HFF-Myc (cell line): ENCODE measurements around the gene OR2A1.
"Not testable (repeated sequence)": the region's sequence is repeated elsewhere in the genome, so short reads cannot be mapped to it uniquely, and the experiment has no call there.

Experiments
- DNase-seq: peaks from one replicate; pipeline ENCODE4 v3.0.0-alpha.2; 2011; ENCODE audit warnings: low read depth; ENCODE audit errors: extremely low read depth
- H3K4me3 ChIP-seq: replicated peaks from 2 replicates; pipeline ENCODE4 v1.5.1; 2011; ENCODE audit warnings: low read depth, mild to moderate bottlenecking, control low read depth, low read length

OR2A1 gene

DNA sequence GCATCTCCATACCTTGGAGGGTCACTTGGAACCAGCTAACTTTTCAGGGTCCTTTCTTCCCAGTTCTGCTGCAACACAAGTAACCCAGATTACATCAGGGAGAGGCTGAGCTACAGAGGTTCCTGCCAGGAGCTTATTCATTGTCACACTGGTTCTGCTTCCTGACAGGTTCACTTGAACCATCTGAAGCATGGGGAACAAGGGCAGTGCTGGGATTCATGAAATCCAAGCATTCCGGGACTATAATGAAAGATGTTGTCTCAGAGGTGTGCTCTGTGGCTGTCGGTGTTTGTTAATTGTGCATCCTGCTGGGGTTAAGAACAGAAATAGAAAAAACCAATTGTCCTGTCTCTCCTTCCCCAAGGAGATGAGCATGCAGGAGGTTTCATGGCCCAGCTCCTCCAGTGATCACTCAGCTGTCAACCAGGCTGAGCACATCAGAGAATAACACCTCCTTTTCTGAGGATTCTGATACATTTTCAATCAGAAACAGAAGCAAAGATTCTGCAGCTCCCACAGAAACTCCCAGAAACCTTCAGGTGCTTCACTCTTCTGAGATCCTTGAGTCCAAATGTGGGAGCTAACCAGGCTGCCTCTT, at the start of gene OR2A1:
Gene OR2A1 (plus strand): TSS at position 548 of the 598 bp plus-strand sequence. CDS start 5,706 bp downstream, outside the sequence.
- not testable (repeated sequence) for DNase-seq

GRCh38 chr7:144264692-144265091, 47.5 kb upstream of the OR2A1 start, which contains the start of gene OR2A7:
OR2A7 (minus strand) TSS chr7:144264792; CDS start chr7:144259628, 5,164 bp downstream.
- not testable (repeated sequence) for DNase-seq

More for the DNA sequence above, at the start of gene OR2A1:
- not testable (repeated sequence) for H3K4me3 ChIP-seq

DNA sequence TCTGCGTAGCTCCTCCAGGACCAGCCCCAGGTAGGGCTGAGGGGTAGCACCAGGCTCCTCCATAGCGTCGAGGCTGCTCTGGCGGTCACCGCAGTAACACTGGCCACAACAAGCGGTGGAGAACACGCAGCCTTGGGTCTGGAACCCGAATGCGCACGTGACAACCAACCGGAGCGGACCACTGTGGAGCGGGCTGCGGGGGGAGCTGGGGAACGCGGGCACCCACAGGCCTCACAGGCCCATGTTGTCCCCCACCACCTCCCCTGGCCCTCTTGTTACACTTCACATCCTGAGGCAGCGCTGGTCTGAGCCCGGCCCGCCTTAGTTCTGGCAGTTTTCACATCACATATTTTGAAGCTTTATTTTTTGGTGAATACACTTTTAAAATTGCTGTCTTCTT, 43.0 kb upstream of the OR2A1 start, which contains the start of gene CTAGE8:
Gene CTAGE8 (minus strand): TSS at position 101 of the 400 bp plus-strand sequence. CDS start 38 bp downstream, at position 63.
- not testable (repeated sequence) for DNase-seq, H3K4me3 ChIP-seq

More at GRCh38 chr7:144264692-144265091, 47.5 kb upstream of the OR2A1 start, which contains the start of gene OR2A7:
- H3K4me3 ChIP-seq, result not testable (repeated sequence)

- DNase-seq, H3K4me3 ChIP-seq: not testable (repeated sequence)
Measured at GRCh38 chr7:144275281-144275680, 36.9 kb upstream of the OR2A1 start.

- not testable (repeated sequence) for DNase-seq, H3K4me3 ChIP-seq
Measured at GRCh38 chr7:144280010-144280409, 32.2 kb upstream of the OR2A1 start.

DNA sequence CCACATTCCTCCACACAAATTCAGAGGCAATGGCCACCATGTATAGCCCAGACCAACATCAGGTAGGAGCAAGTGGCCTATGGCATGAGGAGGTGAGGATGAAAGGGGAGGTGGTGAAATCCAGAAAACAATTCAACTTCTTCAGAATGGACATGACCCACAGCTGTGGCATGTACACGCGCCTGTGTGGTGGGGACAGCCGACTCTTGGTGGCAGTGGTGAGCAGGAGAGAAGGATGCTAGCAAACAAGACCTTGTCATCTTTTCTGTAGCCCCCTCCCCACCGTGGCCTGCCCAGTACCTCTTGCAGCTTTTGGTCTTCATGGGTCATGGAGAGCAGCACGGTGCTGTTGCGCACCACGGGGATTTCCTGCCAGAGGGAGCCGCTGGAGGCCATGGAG, 30.2 kb upstream of the OR2A1 start:
- not testable (repeated sequence) for DNase-seq, H3K4me3 ChIP-seq

- not testable (repeated sequence) for H3K4me3 ChIP-seq, DNase-seq
Measured at GRCh38 chr7:144282490-144282889, 29.7 kb upstream of the OR2A1 start.

DNA sequence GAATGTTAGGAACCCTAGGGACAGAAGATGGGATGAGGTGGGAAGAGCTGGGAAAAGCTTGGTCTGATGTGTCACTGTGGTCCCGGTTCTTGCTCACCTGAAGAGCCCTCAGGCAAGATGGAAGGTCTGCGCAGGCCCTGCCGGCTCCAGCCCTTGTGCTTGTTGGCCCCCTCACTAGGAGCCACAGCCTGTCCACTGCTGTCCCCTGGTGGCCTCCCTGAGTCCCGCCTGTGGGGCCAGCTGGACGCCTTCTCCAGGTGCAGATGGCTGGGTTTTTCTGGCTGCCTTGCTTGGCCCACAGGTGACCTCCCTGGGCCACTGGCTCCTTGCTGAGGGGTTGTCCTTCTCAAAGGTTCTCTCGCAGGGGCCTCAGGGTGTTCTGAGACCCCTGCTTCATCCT, 28.5 kb upstream of the OR2A1 start:
- not testable (repeated sequence) for DNase-seq, H3K4me3 ChIP-seq

DNA sequence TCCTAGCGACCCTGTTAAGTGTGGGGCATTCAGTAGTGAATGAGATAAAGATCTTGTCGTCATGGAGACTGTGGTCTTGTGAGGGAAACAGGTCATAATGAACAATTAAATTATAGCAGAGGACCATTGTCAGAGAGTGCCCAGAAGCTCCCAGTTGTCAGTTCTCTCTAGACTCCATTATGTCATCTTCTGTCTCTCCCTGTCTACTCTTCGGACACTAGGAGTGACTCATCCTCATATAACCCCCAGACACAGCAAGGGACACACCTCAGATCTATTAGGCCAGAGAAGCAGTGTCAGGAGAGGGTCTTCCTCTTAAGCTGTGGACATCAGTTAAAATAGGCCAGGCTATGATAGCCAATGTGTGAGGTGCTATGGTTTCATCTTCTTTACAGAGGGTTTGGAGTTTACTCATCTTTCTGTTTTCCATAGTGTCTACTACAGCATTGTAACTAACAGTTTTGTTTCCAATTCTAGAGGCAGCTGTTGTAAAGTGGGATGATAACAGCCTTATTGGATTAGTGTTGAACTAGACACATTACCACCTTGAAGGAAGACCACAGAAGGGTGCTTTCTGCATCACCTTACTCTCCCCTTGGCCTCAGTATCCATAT, 24.9 kb upstream of the OR2A1 start:
- H3K4me3 ChIP-seq, DNase-seq: not testable (repeated sequence)

DNA sequence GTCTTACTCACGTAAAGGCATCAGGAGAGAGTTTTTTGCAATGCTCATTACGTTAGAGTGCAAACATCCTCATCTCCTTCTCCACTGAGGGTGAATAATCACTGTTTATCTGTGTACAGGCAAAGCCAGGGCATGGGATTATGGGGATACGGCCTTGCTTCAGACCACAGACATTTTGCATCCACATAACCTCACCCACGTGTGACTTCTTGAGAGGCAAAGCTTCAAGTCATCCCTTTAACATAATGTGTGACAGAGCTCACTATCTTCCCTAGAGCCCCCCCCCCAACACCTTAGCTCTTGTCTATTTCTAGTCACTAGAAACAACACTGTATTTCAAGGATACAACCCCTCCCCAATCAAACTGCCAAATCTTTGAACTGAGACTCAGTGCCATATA, 20.6 kb upstream of the OR2A1 start:
- DNase-seq, H3K4me3 ChIP-seq: not testable (repeated sequence)

DNA sequence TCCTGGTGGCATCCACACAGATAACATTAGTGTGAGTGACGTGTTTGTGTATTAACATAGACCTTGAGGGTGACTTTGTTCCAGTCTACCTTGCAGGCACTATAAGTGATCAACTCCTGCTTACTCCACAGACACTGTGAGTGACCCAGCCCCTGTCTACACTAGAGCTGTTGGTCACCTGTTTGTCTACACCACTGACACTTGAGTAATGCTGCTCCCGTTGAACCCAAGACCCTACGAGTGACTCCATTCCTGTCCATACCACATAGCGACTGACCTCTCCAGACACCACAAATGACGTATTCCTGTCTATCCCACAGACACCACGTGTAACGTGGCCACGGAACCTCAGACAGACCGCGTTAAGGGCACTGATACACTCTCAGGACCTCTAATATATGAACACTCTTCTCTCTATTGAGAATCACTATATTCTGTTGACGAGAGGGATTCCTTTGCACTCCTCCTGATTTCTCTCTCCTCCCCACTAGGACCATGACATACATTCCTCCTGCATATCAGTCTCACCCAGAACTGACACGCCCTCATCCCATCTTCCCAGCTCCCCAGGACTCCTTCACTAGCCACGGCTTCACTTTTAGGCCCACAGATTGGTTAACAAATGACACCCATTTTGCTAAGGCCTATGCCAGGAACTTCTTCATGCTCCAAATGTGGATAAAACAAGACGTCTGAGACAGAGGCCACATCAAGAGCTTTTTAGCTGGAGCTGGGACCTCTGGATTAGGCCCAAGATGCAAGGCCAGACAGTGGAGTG, 19.6 kb upstream of the OR2A1 start:
- not testable (repeated sequence) for H3K4me3 ChIP-seq, DNase-seq

DNA sequence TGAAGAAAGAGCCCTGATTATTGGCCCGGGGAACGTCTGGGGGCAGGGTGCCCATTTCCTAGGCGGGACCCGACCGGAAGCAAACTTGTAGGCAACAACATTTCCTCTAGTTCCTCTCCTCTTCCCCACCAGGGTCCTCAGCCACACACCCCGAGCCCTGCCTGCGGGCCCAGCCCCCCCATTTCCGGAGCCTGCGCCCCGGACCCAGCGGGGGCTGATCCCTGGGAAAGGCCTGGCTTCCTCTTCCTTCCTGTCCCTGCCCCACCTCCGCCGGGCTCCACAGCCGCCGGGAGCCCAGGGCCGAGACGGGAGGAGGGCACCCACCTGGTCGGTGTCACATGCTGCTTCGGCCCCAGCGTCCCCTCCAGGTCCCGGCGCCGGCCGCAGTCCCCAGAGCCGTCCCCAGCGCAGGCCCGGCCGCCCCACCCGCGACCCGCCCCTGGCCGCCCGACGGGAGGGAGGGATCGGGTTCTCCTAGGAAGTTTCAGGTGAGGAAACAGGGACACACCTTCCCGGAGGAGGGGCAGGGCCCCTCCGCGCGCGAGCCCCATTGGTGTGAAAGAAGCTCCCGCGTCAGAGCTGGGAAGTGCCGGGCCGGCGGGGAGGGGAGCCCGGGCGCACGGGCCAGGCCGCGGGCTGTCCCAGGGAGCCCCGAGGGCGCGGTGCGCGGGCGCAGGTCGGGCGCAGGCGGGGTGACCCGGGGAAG, 18.3 kb upstream of the OR2A1 start:
- H3K4me3 ChIP-seq, DNase-seq: not testable (repeated sequence)

DNA sequence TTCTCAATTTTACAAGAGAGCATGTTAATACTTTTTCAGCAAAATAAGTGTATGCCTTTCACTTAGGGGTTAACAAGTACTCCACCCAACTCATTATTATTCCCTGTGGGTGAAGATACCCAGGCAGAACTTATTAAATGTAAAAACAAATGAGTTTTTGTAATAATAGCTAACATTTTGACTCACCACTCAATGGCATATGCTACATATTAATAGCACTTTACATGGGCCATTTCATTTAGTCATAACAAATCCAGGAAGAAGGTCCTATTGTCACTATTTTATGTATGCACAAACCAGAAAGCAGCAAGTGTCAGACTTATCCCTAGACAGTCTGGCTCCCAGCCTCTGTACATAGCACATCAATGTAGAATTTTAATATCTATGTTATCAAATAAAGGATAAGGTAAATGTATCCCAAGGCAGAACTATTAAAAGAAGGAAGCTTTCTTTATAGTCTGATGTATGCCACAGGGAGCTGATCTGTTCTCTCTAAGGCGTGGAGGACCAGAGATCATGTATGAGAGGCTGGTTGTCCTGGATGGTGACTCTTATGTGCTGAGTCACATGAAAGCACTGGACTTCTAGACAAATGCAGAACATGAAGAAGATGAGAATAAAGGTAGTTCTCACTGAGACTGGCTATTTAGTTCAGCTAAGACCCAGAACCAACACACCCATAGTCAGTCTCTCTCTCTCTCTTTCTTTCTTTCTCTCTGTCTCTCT, 9.5 kb upstream of the OR2A1 start:
- not testable (repeated sequence) for H3K4me3 ChIP-seq, DNase-seq

DNA sequence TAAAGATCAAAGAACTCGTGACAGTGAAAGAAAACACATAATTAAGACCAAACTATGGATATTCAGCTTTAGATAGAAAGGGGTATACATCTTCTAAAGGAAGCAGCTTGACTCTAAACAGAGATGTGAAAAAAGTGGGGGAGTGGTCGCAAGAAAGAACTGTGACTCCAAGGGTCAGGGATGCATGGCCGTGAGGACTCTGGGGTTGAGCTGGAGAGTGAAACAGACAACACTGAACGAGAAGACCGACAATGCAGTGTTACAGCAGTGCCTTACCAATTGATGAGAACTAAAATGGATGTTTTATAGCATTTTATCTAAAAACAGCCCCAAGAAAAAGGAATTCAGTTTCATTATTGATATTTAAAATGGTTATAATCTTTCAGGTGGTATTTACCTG, 8.6 kb upstream of the OR2A1 start:
- not testable (repeated sequence) for H3K4me3 ChIP-seq, DNase-seq

DNA sequence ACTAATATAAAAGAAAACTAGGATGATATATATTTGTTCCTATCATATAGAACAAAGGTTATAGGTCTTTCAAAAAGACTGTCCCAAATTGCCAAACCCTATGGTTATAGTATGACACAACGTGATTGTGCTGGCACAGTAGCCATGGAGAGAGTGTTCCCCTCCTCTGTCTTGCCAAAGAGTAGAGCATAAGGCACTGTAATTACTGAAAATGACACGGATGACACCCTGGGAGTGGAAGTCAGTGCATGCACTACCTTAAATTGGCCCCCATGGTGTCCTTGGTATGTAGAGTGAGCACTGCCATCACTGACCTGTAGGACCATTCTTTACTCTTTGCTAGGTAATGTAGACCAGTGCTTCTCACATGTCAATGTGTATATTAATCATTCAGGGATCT, 7.1 kb upstream of the OR2A1 start:
- not testable (repeated sequence) for DNase-seq, H3K4me3 ChIP-seq

- DNase-seq, H3K4me3 ChIP-seq: not testable (repeated sequence)
Measured at GRCh38 chr7:144309702-144310101, 2.5 kb upstream of the OR2A1 start.

- H3K4me3 ChIP-seq, DNase-seq: not testable (repeated sequence)
Measured at GRCh38 chr7:144311218-144311617, 1.0 kb upstream of the OR2A1 start.

GRCh38 chr7:144317537-144317936, 5.3 kb downstream of the OR2A1 start:
- H3K4me3 ChIP-seq, result not testable (repeated sequence)

More at GRCh38 chr7:144317537-144317936, 5.3 kb downstream of the OR2A1 start:
- not testable (repeated sequence) for DNase-seq
